ENCODE measurements around the gene PPFIA2.

The PPFIA2 gene

GRCh38 chr12:81450920-81451739, 308.0 kb downstream of the PPFIA2 start:
- DNase-seq (ENCODE audit: low read depth), result peak; percentile 31
- H3K4me3 ChIP-seq (ENCODE audit: control insufficient read depth, low read depth, low read length), result no peak overlapping the region
- peak; percentile 68 for TF ChIP-seq CTCF (IDR thresholded peaks at IDR 0.05; ENCODE audit: control insufficient read depth, insufficient read depth, low read depth, low read length, missing control alignments)

GRCh38 chr12:81441629-81442028, 317.5 kb downstream of the PPFIA2 start:
- DNase-seq (ENCODE audit: low read depth), result no peak
- no peak overlapping the region for H3K4me3 ChIP-seq (ENCODE audit: control insufficient read depth, low read depth, low read length)
- TF ChIP-seq CTCF (IDR thresholded peaks at IDR 0.05; ENCODE audit: control insufficient read depth, insufficient read depth, low read depth, low read length, missing control alignments), result no peak

GRCh38 chr12:81440001-81440400, 319.1 kb downstream of the PPFIA2 start:
- no peak for DNase-seq (ENCODE audit: low read depth)
- no peak for TF ChIP-seq CTCF (IDR thresholded peaks at IDR 0.05; ENCODE audit: control insufficient read depth, insufficient read depth, low read depth, low read length, missing control alignments)
- no peak overlapping the region for H3K4me3 ChIP-seq (ENCODE audit: control insufficient read depth, low read depth, low read length)

GRCh38 chr12:81439344-81439743, 319.8 kb downstream of the PPFIA2 start:
- no peak for DNase-seq (ENCODE audit: low read depth)
- no peak for TF ChIP-seq CTCF (IDR thresholded peaks at IDR 0.05; ENCODE audit: control insufficient read depth, insufficient read depth, low read depth, low read length, missing control alignments)
- no peak overlapping the region for H3K4me3 ChIP-seq (ENCODE audit: control insufficient read depth, low read depth, low read length)

- no peak for DNase-seq (ENCODE audit: low read depth)
- TF ChIP-seq CTCF (IDR thresholded peaks at IDR 0.05; ENCODE audit: control insufficient read depth, insufficient read depth, low read depth, low read length, missing control alignments), result no peak
- no peak overlapping the region for H3K4me3 ChIP-seq (ENCODE audit: control insufficient read depth, low read depth, low read length)
These were observed 342.1 kb downstream of the PPFIA2 start for GRCh38 chr12:81417056-81417455.

GRCh38 chr12:81416571-81416970, 342.6 kb downstream of the PPFIA2 start:
- TF ChIP-seq CTCF (IDR thresholded peaks at IDR 0.05; ENCODE audit: control insufficient read depth, insufficient read depth, low read depth, low read length, missing control alignments), result no peak
- no peak overlapping the region for H3K4me3 ChIP-seq (ENCODE audit: control insufficient read depth, low read depth, low read length)
- DNase-seq (ENCODE audit: low read depth), result no peak

Measured in AG09309 (cell line).